Measurements from ENCODE around the gene INPPL1. TPM values are rescaled to one million over a fixed set of nuclear protein-coding genes. Genes with fewer than 3 reads are reported as not detected.

The INPPL1 gene
- total RNA-seq, 3 donors from 2014 or later, result 122 to 205 (median 151) TPM

DNA sequence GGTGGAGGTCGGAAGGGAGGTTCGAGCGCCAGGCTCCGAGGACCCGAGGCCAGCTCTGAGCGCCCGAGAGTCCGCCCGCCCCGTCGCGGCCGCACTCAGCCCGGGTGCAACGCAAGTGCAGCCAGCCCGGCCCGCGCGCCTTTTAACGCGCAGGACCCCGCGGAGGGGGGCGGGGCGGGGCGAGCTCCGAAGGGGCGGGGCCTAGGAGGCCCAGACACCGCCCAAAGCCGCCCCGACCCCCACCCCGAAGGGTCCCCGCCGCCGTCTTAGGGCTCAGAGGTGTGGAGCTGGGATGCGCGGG lies 19.4 kb downstream of the INPPL1 start, which contains the start of gene PHOX2A:
PHOX2A (minus strand) TSS at position 117 of the 301 bp plus-strand sequence. CDS start 172 bp downstream, outside the sequence.
- ATAC-seq, result no peak
- H3K4me1 ChIP-seq (ENCODE audit: low read depth), result peaks cover 20% of the 10 kb centered on the region
- H3K36me3 ChIP-seq (ENCODE audit: low read depth), result no peaks in the 10 kb centered on the region
- TF ChIP-seq, protein P1, sequence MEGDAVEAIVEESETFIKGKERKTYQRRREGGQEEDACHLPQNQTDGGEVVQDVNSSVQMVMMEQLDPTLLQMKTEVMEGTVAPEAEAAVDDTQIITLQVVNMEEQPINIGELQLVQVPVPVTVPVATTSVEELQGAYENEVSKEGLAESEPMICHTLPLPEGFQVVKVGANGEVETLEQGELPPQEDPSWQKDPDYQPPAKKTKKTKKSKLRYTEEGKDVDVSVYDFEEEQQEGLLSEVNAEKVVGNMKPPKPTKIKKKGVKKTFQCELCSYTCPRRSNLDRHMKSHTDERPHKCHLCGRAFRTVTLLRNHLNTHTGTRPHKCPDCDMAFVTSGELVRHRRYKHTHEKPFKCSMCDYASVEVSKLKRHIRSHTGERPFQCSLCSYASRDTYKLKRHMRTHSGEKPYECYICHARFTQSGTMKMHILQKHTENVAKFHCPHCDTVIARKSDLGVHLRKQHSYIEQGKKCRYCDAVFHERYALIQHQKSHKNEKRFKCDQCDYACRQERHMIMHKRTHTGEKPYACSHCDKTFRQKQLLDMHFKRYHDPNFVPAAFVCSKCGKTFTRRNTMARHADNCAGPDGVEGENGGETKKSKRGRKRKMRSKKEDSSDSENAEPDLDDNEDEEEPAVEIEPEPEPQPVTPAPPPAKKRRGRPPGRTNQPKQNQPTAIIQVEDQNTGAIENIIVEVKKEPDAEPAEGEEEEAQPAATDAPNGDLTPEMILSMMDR (IDR thresholded peaks at IDR 0.05), result no peak
- no peaks in the 10 kb centered on the region for H3K9me3 ChIP-seq
- no peak within 1 kb of the TSS for H3K4me3 ChIP-seq
- no peak for DNase-seq
- intact Hi-C loops (cut with DNase I, micrococcal nuclease), result no loop called here

DNA sequence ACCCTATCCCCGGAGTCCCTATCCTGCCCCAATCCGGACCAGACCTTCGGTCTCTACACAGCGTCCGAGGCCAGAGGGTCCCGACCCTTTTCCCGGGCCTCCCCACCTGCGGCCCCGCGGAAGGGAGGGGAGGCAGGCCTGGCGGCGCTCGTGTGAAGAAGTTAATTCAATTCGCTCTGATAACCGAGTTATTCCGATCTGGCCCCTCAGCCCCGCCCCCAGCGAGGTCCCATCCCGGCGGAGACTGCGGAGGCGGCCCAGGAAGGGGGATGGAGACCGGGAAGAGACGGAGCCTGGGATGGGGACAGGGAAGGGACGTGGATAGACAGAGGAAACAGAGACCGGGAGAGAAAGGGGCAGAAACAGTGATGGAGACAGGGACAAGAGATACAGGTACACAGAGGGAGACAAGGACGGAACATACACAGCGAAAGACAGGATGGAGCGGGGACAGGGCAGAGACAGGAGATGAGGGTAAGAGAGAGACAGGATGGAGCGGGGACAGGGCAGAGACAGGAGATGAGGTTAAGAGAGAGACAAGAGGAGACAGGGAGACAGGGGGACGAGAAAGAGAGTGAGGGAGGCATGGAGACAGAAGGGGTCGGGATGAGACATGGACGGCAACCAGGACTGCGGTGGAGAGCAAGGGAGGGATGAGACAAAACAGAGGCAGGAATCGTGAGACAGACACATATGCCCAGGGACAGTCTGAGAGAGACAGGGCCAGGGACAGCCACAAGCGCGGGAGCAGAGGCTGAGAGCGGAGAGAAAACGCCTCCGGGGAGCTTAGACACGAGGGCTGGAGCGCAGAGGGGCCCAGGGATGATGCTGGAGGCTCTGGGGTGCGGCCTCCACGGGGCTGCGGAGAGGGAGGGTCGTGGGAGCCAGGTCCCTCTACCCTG lies 20.0 kb downstream of the INPPL1 start:
- intact Hi-C loops (cut with DNase I, micrococcal nuclease), result no loop called here
- no peaks in the 10 kb centered on the region for H3K36me3 ChIP-seq (ENCODE audit: low read depth)
- no peak overlapping the region for H3K4me3 ChIP-seq
- H3K4me1 ChIP-seq (ENCODE audit: low read depth), result peaks cover 14% of the 10 kb centered on the region
- DNase-seq, result no peak
- ATAC-seq, result no peak
- H3K9me3 ChIP-seq, result no peaks in the 10 kb centered on the region
- TF ChIP-seq, protein P1 (IDR thresholded peaks at IDR 0.05), result no peak

DNA sequence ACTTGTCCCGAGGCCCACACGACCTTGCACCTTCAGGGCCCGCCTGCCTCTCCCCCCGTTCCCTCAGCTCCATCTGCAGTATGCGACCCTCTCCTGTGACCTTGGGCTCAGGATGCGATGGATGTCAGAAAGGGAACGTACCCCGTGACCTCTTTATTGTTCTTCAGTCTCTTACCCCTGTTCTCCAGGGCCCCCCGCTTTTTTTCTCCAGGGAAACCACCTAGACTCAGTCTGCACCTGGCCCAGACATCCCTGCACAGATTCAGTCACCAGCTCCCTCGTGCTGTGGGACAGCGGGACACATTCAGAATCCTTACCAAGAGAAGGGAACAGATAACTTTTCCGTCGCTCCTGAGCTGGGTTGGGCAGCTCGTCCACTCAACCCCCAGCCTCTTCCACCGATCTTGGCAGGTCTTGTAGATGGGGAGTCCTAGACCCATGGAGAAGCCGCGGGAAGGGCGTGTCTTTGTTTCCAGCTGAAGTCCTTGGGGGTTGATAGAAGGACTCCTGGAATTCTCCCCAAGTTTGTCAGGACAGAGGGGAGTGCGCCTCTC lies 20.8 kb downstream of the INPPL1 start:
- Histone ChIP-seq H3K9me3 (no peaks in the 10 kb centered on the region), H3K4me1 (ENCODE audit: low read depth) (peaks cover 7% of the 10 kb centered on the region), H3K4me3 (no peak overlapping the region), H3K36me3 (ENCODE audit: low read depth) (no peaks in the 10 kb centered on the region)
- ATAC-seq (no peak), DNase-seq (no peak)
- TF ChIP-seq, protein P1 (IDR thresholded peaks at IDR 0.05), result no peak
- intact Hi-C loops (cut with DNase I, micrococcal nuclease), result no loop called here

DNA sequence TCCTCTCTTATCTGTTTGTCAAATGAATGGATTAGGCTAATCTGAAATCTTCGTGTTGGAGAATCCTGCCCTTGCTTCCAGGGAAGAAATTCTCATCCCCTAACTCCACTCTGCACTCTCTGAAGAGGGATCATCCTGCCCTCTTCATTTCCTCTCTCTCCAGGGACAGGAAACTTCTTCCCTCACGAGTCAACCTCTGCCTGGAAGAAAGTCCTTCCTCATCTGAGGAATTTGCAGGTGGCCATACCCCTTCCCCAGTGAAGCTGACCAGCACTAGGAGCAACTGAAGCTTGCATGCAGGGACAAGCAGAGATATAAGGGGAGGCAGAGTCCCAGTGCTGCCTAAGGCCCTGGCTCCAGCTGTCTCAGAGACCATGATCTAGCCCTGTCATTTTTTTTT lies 23.0 kb downstream of the INPPL1 start:
- TF ChIP-seq, protein P1 (IDR thresholded peaks at IDR 0.05), result no peak
- intact Hi-C loops (cut with DNase I, micrococcal nuclease), result no loop called here
- DNase-seq, result no peak
- H3K36me3 ChIP-seq (ENCODE audit: low read depth), result no peaks in the 10 kb centered on the region
- H3K9me3 ChIP-seq, result no peaks in the 10 kb centered on the region
- no peak for ATAC-seq
- no peaks in the 10 kb centered on the region for H3K4me1 ChIP-seq (ENCODE audit: low read depth)
- H3K4me3 ChIP-seq, result no peak overlapping the region

DNA sequence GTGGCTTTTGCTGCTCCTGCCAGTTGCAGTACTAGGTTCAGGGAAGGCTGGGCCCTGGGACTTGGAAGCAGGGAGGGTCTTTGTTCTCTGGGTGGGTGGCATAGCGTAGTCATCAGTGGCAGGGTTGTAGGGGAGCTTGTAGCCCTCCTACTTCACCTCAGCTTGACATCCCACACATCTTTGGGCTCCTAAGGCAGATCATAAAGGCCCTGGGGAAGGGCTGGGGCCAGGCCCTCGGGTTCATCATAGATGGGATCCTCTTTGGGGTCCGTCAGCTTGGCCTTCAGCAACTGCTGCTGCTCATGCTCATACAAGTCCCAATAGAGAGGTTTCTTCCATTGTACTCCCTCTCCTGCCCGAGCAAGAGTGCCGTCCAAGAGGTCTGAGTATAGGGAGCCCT lies 25.4 kb downstream of the INPPL1 start:
- H3K9me3 ChIP-seq, result no peaks in the 10 kb centered on the region
- H3K4me3 ChIP-seq, result no peak overlapping the region
- H3K36me3 ChIP-seq (ENCODE audit: low read depth), result no peaks in the 10 kb centered on the region
- intact Hi-C loops (cut with DNase I, micrococcal nuclease), result no loop called here
- ATAC-seq (no peak), DNase-seq (no peak)
- TF ChIP-seq, protein P1 (IDR thresholded peaks at IDR 0.05), result no peak
- H3K4me1 ChIP-seq (ENCODE audit: low read depth), result no peaks in the 10 kb centered on the region

Measured in mucosa of descending colon (tissue), 3 donors.